Measurements from ENCODE around the gene RAB40C.

RAB40C gene

GRCh38 chr16:648781-649589 lies 59.1 kb downstream of the RAB40C start, which contains the start of gene WDR90:
TSS of gene WDR90 (plus strand) at chr16:649365. CDS start at chr16:649417, 52 bp downstream.
- no peak; the same call in 1 of the 2 replicates for TF ChIP-seq LEF1 (IDR thresholded peaks at IDR 0.05; ENCODE audit: borderline replicate concordance)
- peak; percentile 87 for TF ChIP-seq L3MBTL2 (conservative IDR thresholded peaks at IDR 0.05)
- no peak for TF ChIP-seq ELF4 (IDR thresholded peaks at IDR 0.05)
- no peak for TF ChIP-seq HDGF (IDR thresholded peaks at IDR 0.05; ENCODE audit: borderline replicate concordance)
- no peak for TF ChIP-seq TARDBP (IDR thresholded peaks at IDR 0.05)
- CTCF ChIA-PET = interaction anchor here (1.0 to 1.7 kb wide), 2 partner anchors 27 to 59 kb away, joined by 3 to 4 read pairs; no protein-coding TSS in a partner anchor
- POLR2A ChIA-PET = interaction anchor here (0.8 to 2.5 kb wide), 14 partner anchors 11 to 139 kb away, joined by 3 to 21 read pairs (median 4); partner anchors contain the start of genes CHTF18, METTL26, RHOT2 and RPUSD1
- DNase-seq (ENCODE audit: extremely low spot score) = peak; percentile 92

GRCh38 chr16:649631-650030 lies 59.8 kb downstream of the RAB40C start:
- TF ChIP-seq SP1 (IDR thresholded peaks at IDR 0.05) = no peak
- TF ChIP-seq ZNF384 (IDR thresholded peaks at IDR 0.05) = no peak
- no peak for TF ChIP-seq FOXK2 (IDR thresholded peaks at IDR 0.05)
- TF ChIP-seq L3MBTL2 (conservative IDR thresholded peaks at IDR 0.05) = no peak
- TF ChIP-seq CTBP1 (IDR thresholded peaks at IDR 0.05; ENCODE audit: borderline replicate concordance) = no peak
- TF ChIP-seq SUZ12 (IDR thresholded peaks at IDR 0.05) = no peak
- ChIA-PET POLR2A (interaction anchor here (0.8 to 2.5 kb wide), 11 partner anchors 11 to 139 kb away, joined by 3 to 12 read pairs (median 3); partner anchors contain the start of genes CHTF18, METTL26, RHOT2 and RPUSD1), CTCF (interaction anchor here (1.0 kb wide), 1 partner anchor 59 kb away, joined by 3 read pairs; no protein-coding TSS in a partner anchor)
- DNase-seq (ENCODE audit: extremely low spot score) = no peak

DNA sequence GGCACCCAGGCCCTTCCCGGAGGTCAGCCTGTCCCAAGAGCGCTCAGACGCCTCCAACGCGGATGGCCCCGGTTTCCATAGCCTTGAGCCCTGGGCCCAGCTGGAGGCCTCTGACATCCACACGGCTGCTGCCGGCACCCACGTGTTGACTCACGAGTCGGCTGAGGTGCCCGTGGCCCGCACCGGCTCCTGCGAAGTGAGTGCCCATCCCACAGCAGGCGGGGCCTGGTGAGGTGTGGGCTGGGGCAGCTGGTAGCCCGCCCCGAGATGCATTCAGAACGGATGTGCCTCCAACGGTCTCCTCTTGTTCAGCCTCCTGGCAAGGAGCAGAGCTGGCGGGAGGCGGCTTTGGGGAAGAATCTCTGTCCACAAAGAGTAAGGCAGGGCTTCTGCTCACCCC lies 62.0 kb downstream of the RAB40C start:
- no peak for TF ChIP-seq FOXA1 (IDR thresholded peaks at IDR 0.05)
- TF ChIP-seq BHLHE40 (IDR thresholded peaks at IDR 0.05; ENCODE audit: borderline replicate concordance) = no peak
- TF ChIP-seq ELF4 (IDR thresholded peaks at IDR 0.05) = no peak
- TF ChIP-seq SP1 (IDR thresholded peaks at IDR 0.05) = no peak
- TF ChIP-seq L3MBTL2 (conservative IDR thresholded peaks at IDR 0.05) = no peak
- TF ChIP-seq SUZ12 (IDR thresholded peaks at IDR 0.05) = no peak
- TF ChIP-seq NFRKB (IDR thresholded peaks at IDR 0.05) = no peak
- no peak for TF ChIP-seq CTBP1 (IDR thresholded peaks at IDR 0.05; ENCODE audit: borderline replicate concordance)
- no peak for TF ChIP-seq FOXM1 (IDR thresholded peaks at IDR 0.05; ENCODE audit: borderline replicate concordance)
- no peak for TF ChIP-seq HDGF (IDR thresholded peaks at IDR 0.05; ENCODE audit: borderline replicate concordance)
- no peak for TF ChIP-seq ARNT (IDR thresholded peaks at IDR 0.05)
- no peak for TF ChIP-seq FOXK2 (IDR thresholded peaks at IDR 0.05)
- TF ChIP-seq, protein P1, sequence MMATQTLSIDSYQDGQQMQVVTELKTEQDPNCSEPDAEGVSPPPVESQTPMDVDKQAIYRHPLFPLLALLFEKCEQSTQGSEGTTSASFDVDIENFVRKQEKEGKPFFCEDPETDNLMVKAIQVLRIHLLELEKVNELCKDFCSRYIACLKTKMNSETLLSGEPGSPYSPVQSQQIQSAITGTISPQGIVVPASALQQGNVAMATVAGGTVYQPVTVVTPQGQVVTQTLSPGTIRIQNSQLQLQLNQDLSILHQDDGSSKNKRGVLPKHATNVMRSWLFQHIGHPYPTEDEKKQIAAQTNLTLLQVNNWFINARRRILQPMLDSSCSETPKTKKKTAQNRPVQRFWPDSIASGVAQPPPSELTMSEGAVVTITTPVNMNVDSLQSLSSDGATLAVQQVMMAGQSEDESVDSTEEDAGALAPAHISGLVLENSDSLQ (IDR thresholded peaks at IDR 0.05) = no peak
- no peak for TF ChIP-seq TARDBP (IDR thresholded peaks at IDR 0.05)
- TF ChIP-seq LEF1 (IDR thresholded peaks at IDR 0.05; ENCODE audit: borderline replicate concordance) = no peak
- no peak for TF ChIP-seq ZNF384 (IDR thresholded peaks at IDR 0.05)
- DNase-seq (ENCODE audit: extremely low spot score) = no peak
- POLR2A ChIA-PET = interaction anchor here (0.6 to 1.1 kb wide), 3 partner anchors 9 to 21 kb away, joined by 3 read pairs; partner anchors contain the start of gene METTL26
- CTCF ChIA-PET = no interaction called here

DNA sequence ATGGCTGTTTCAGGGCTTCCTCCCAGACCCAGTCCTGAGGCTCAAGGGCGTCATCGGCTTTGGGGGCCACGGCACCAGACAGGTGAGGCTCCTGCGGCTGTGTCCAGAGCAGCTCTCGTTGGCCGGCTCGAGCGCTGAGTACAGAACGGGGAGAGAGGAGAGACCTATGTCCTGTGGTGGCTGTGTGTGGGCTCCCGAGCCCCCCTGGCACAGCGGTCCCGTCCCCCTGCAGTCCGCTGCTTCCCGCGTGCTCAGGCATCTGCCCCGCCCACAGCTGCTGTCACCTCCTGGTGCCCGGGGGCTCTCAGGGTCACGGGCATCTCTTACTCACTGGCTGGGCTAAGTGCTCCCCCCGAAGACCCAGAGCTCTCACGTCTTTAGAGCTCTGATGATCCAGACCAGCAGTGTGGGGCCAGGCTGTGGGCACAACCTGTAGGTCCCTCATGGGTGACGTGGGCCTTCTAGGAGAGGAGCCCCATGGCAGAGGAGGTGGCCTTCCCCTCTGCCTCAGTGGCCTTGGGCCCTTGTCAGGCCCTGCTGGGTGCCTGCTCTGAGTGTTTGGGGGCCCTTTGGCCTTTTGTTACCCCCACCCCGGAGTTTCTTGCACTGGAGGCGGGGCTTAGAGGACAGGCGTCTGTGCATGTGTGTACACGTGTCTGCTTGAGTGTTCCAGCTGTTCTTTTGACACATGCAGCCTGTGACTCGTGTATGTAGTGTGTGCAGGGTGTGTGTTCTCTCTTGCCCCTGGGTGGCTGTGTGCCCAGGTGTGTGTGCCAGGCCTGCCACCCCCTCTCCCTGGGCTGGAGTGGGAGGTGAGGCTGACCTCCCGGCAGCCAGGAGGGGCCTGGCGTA lies 62.8 kb downstream of the RAB40C start:
- no peak for TF ChIP-seq ELF4 (IDR thresholded peaks at IDR 0.05)
- no peak for TF ChIP-seq HDGF (IDR thresholded peaks at IDR 0.05; ENCODE audit: borderline replicate concordance)
- TF ChIP-seq FOXM1 (IDR thresholded peaks at IDR 0.05; ENCODE audit: borderline replicate concordance) = no peak
- no peak for TF ChIP-seq FOXA1 (IDR thresholded peaks at IDR 0.05)
- TF ChIP-seq TARDBP (IDR thresholded peaks at IDR 0.05) = no peak
- TF ChIP-seq ZNF384 (IDR thresholded peaks at IDR 0.05) = no peak
- TF ChIP-seq SP1 (IDR thresholded peaks at IDR 0.05) = no peak
- TF ChIP-seq, protein P1 (IDR thresholded peaks at IDR 0.05) = no peak
- TF ChIP-seq LEF1 (IDR thresholded peaks at IDR 0.05; ENCODE audit: borderline replicate concordance) = no peak
- POLR2A ChIA-PET = interaction anchor here (0.6 to 1.1 kb wide), 3 partner anchors 10 to 20 kb away, joined by 3 read pairs; partner anchors contain the start of gene METTL26
- DNase-seq (ENCODE audit: extremely low spot score) = no peak
- CTCF ChIA-PET = interaction anchor here (0.9 kb wide), 1 partner anchor 15 kb away, joined by 3 read pairs; no protein-coding TSS in a partner anchor

GRCh38 chr16:654034-654433 lies 64.2 kb downstream of the RAB40C start:
- DNase-seq (ENCODE audit: extremely low spot score) = no peak
- TF ChIP-seq NFRKB (IDR thresholded peaks at IDR 0.05) (no peak), HDGF (IDR thresholded peaks at IDR 0.05; ENCODE audit: borderline replicate concordance) (no peak), SP1 (IDR thresholded peaks at IDR 0.05) (no peak), BHLHE40 (IDR thresholded peaks at IDR 0.05; ENCODE audit: borderline replicate concordance) (no peak), L3MBTL2 (conservative IDR thresholded peaks at IDR 0.05) (no peak), TARDBP (IDR thresholded peaks at IDR 0.05) (no peak), ELF4 (IDR thresholded peaks at IDR 0.05) (no peak), FOXK2 (IDR thresholded peaks at IDR 0.05) (no peak), ZNF384 (IDR thresholded peaks at IDR 0.05) (no peak), LEF1 (IDR thresholded peaks at IDR 0.05; ENCODE audit: borderline replicate concordance) (no peak), SUZ12 (IDR thresholded peaks at IDR 0.05) (no peak), ARNT (IDR thresholded peaks at IDR 0.05) (no peak)
- TF ChIP-seq, protein P1 (IDR thresholded peaks at IDR 0.05) = no peak
- ChIA-PET POLR2A (no interaction called here), CTCF (no interaction called here)
